Measurements from ENCODE around the gene DRC1. TPM values are rescaled to one million over a fixed set of nuclear protein-coding genes. Genes with fewer than 3 reads are reported as not detected.

The DRC1 gene
- total RNA-seq, 4 donors from 2014 or later, result not detected

DNA sequence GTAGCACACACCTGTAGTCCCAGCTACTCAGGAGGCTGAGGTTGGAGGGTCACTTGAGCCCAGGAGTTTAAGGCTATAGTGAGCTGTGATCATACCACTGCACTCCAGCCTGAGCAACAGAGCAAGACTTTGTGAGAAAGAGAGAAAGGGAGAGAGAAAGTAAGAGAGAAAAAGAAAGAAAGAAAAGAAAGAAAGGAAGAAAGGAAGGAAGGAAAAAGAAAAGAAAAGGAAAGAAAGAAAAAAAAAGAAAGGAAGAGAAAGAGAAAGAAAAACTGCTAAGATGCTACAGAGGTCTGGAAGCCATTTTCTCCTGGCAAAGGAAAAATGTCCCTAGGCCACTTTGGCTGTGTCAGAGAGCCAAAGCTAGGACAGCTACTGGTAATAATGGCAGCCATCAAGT, 30.6 kb downstream of the DRC1 start:
- intact Hi-C loops (cut with DNase I), result no loop called here
- H3K4me3 ChIP-seq, result no peak overlapping the region
- peaks cover 0 to 6% (median 0%) of the 10 kb centered on the region in 4 donors for H3K27me3 ChIP-seq
- TF ChIP-seq, protein P1, sequence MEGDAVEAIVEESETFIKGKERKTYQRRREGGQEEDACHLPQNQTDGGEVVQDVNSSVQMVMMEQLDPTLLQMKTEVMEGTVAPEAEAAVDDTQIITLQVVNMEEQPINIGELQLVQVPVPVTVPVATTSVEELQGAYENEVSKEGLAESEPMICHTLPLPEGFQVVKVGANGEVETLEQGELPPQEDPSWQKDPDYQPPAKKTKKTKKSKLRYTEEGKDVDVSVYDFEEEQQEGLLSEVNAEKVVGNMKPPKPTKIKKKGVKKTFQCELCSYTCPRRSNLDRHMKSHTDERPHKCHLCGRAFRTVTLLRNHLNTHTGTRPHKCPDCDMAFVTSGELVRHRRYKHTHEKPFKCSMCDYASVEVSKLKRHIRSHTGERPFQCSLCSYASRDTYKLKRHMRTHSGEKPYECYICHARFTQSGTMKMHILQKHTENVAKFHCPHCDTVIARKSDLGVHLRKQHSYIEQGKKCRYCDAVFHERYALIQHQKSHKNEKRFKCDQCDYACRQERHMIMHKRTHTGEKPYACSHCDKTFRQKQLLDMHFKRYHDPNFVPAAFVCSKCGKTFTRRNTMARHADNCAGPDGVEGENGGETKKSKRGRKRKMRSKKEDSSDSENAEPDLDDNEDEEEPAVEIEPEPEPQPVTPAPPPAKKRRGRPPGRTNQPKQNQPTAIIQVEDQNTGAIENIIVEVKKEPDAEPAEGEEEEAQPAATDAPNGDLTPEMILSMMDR (IDR thresholded peaks at IDR 0.05), result no peak
- TF ChIP-seq POLR2A (IDR thresholded peaks at IDR 0.05), result no peak
- H3K36me3 ChIP-seq, result no peaks in the 10 kb centered on the region
- H3K27ac ChIP-seq, result no peak overlapping the region
- DNase-seq, result no peak
- no peaks in the 10 kb centered on the region for H3K9me3 ChIP-seq
- H3K4me1 ChIP-seq, result no peaks in the 10 kb centered on the region

DNA sequence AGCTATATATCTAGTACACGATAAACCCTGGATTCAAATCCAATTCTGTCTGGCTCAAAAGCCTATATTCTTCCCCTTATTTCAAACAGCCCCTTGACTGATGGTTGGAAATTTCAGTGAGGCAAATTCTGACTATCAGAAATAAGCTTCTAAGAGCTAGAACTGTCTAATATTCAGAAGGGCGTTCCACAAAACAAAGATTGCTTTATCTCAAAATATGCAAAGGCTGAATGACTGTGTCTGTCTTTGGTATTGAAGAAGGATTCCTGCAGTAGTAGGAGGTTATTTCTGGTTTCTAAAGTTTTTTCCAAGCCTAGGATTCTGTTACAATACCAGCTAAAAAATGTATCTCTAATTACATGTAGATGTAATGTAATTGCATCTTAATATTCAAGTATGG, 31.1 kb downstream of the DRC1 start:
- Histone ChIP-seq H3K36me3 (no peaks in the 10 kb centered on the region), H3K27me3 (peaks cover 0 to 7% (median 0%) of the 10 kb centered on the region in 4 donors), H3K4me3 (no peak overlapping the region), H3K27ac (no peak overlapping the region), H3K9me3 (no peaks in the 10 kb centered on the region), H3K4me1 (no peaks in the 10 kb centered on the region)
- DNase-seq, result no peak
- 45 to 46% methylated on average over 2 of the region's 2 CpGs for WGBS, 2 donors
- TF ChIP-seq POLR2A (IDR thresholded peaks at IDR 0.05), result no peak
- TF ChIP-seq, protein P1 (IDR thresholded peaks at IDR 0.05), result no peak
- intact Hi-C loops (cut with DNase I), result no loop called here

DNA sequence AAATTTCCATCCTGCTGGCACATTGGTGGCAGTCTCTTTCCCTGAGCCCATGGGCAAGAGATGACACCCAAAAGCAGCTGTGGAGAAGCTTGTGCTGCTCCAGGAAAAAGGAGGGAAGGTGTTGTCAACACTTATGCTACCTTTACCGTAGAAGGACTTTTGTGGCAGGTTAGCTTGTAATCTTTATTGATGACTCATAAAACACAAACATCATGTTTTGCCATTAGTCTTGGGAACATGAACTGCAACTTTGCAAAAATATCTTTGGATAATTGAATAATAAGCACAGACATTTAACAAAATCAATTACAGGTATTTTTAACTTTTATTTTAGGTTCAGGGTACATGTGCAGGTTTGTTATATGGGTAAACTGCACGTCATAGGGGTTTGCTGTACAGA, 33.4 kb downstream of the DRC1 start:
- Histone ChIP-seq H3K4me3 (no peak overlapping the region), H3K4me1 (no peaks in the 10 kb centered on the region), H3K36me3 (no peaks in the 10 kb centered on the region), H3K27me3 (peaks cover 0 to 7% (median 0%) of the 10 kb centered on the region in 4 donors), H3K27ac (no peak overlapping the region), H3K9me3 (no peaks in the 10 kb centered on the region)
- intact Hi-C loops (cut with DNase I), result no loop called here
- no peak for TF ChIP-seq POLR2A (IDR thresholded peaks at IDR 0.05)
- 67% methylated on average over 2 of the region's 2 CpGs for WGBS, 2 donors
- no peak for DNase-seq

DNA sequence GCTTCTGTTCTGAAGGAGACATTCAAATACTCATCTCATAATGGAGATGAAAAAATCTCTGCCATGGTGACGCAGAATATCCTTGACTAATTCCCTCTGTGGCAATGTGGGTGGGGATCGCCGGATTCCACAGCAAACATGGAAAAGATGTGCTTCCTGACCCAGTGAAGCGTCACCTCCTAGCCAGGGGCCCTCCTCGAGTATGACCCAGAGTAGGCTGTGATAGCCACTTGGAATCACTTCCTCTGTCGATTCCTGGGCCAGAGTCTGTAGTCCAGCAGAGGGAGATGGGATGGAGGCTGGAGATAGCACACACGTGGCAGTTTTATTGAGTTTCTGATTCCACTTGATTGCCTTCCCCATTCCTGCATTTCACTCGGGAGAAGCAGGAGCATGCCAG, 36.8 kb downstream of the DRC1 start:
- intact Hi-C loops (cut with DNase I), result no loop called here
- TF ChIP-seq, protein P1 (IDR thresholded peaks at IDR 0.05), result no peak
- no peak for TF ChIP-seq POLR2A (IDR thresholded peaks at IDR 0.05)
- H3K4me3 ChIP-seq, result no peak overlapping the region
- H3K4me1 ChIP-seq, result no peaks in the 10 kb centered on the region
- no peaks in the 10 kb centered on the region for H3K36me3 ChIP-seq
- H3K27ac ChIP-seq, result no peak overlapping the region
- H3K9me3 ChIP-seq, result no peaks in the 10 kb centered on the region
- WGBS, 2 donors, result 57 to 72% methylated on average over 5 to 8 of the region's 8 CpGs
- peaks cover 0 to 4% (median 0%) of the 10 kb centered on the region in 4 donors for H3K27me3 ChIP-seq
- DNase-seq, result no peak

DNA sequence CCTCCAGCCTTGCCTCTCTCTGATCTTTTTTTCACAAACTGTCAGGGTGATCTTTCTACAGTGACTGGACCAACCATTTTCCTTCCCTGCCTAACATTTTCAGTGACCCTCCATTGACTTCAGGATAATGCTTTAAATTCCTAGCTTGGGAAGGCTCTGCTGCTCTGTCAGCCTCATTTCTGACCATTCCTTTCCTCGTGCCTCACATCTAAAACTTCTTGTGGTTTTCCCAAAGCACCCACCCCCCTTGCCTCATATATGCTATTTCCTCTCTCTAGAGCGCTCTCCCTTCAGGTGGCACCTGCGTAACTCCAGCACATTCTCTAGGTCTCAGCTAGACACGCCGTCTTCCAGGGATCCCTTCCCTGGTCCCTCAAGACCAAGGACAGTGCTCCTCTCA, 37.2 kb downstream of the DRC1 start:
- 72 to 81% methylated on average over 5 of the region's 5 CpGs for WGBS, 2 donors
- peaks cover 0 to 4% (median 0%) of the 10 kb centered on the region in 4 donors for H3K27me3 ChIP-seq
- H3K9me3 ChIP-seq, result no peaks in the 10 kb centered on the region
- no peak overlapping the region for H3K27ac ChIP-seq
- H3K4me1 ChIP-seq, result no peaks in the 10 kb centered on the region
- intact Hi-C loops (cut with DNase I), result no loop called here
- no peak for TF ChIP-seq POLR2A (IDR thresholded peaks at IDR 0.05)
- TF ChIP-seq, protein P1 (IDR thresholded peaks at IDR 0.05), result no peak
- H3K36me3 ChIP-seq, result no peaks in the 10 kb centered on the region
- no peak overlapping the region for H3K4me3 ChIP-seq
- no peak for DNase-seq

DNA sequence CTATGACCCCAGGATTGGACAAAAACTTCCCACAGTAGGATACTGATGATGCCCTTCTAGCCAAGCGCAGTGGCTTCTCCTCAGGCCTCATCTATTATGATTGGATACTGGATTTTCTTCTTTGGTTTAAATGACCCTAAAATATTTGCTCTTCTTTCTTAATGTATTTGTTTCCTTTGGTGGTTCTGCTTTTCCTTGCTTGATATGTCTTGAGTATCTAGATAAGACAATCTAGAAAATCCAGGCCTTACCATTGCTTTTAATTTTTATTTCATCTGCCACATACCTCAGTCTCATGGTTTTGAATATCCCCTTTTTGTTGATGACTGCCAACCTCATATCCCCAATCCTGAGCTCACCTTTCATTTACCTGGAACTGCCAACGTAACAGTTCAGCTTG, 40.6 kb downstream of the DRC1 start:
- Histone ChIP-seq H3K27ac (no peak overlapping the region), H3K36me3 (no peaks in the 10 kb centered on the region), H3K9me3 (no peaks in the 10 kb centered on the region), H3K4me3 (no peak overlapping the region), H3K4me1 (no peaks in the 10 kb centered on the region), H3K27me3 (peaks cover 0 to 1% (median 0%) of the 10 kb centered on the region in 4 donors)
- intact Hi-C loops (cut with DNase I), result no loop called here
- TF ChIP-seq, protein P1 (IDR thresholded peaks at IDR 0.05), result no peak
- no peak for TF ChIP-seq POLR2A (IDR thresholded peaks at IDR 0.05)
- 92 to 97% methylated on average over 2 of the region's 2 CpGs for WGBS, 2 donors
- no peak for DNase-seq

Measured in esophagus squamous epithelium (tissue), 5 donors.